ENCODE results near the gene HS1BP3.

Gene HS1BP3

GRCh38 chr2:20626698-20627513, 24.0 kb downstream of the HS1BP3 start:
- DNase-seq: no peak

- no peak for DNase-seq
Measured at GRCh38 chr2:20626392-20626697, 24.6 kb downstream of the HS1BP3 start.

DNA sequence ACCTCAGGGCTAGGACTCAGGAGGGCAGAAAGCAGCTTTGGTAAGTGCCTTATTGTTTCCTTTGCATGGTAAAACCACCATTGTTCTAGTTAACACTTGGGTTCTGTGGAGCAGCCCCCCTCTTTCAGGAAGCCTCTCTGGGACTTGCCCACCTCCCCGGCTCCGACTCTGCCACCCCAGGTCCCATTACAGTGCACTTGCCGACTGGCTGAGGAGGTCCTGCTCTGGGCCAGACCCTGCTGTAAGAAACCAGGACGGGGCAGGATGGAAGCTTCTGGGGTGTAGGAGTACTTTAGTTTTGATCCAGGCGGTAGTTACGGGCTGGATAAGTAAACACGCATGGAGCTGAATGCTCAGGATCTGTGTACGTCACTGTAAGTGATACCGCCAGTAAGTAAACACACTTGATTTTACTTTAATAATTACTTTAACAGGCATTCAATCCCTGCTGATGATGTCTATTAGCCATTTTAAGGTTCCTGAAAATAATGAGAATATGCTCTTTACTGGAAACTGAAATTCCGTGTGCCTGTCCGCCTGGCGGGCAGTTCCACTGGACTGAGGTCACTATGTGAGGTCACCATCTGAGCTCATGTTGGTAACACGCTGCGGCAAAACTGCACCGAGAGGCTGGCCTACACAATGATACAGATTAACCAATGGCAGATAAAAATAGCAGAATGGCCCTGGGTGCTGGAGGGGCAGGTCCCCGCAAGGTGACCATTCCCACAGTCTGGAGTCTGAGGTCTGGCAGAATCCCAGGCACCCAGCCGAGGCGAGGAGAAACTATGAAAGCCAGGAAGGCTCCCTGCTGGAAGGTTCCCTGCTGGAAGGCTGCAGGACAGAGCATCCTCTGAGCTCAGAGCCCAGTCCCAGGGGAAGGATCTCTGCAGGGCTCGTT, 25.2 kb downstream of the HS1BP3 start:
- no peak for DNase-seq

GRCh38 chr2:20624884-20625485, 25.9 kb downstream of the HS1BP3 start:
- DNase-seq: no peak

DNA sequence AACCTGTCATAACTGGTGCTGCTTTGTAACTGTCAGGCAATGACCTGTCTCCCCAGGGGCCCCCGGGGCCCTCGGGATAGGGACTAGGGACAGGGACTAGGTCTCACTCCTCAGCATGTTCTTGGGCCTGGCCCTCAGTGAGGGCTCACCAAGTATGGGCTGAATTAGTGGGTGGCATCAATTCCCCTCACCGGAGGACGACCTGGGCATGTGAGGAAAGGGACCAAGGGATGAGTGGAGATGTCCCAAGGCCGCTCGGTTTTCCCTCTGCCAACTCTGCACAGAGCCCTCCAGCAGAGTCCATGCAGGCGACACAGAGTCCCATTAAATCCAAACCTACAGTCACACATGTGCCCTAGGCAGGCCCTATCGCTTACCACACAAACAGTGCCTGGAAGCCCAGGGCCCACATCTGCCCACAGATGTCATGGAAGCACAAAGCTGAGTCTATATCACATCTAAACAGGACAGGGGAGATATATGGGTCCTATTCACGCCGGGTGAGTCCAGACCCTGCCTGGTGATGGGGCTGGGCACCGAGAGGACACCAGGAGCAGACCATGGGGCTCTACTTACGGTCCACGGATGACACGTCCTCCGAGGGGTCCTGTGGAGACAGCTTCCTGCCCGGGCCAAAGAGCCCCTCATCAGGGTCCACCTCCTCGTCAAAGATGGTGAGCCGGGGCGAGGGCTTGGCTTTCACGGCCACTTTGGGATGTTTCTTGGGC, 26.6 kb downstream of the HS1BP3 start:
- no peak for DNase-seq

GRCh38 chr2:20623741-20624155, 27.1 kb downstream of the HS1BP3 start:
- no peak for DNase-seq

- DNase-seq: no peak
Measured at GRCh38 chr2:20623241-20623640, 27.7 kb downstream of the HS1BP3 start.

GRCh38 chr2:20622731-20623130, 28.2 kb downstream of the HS1BP3 start:
- DNase-seq: peak; percentile 92

DNA sequence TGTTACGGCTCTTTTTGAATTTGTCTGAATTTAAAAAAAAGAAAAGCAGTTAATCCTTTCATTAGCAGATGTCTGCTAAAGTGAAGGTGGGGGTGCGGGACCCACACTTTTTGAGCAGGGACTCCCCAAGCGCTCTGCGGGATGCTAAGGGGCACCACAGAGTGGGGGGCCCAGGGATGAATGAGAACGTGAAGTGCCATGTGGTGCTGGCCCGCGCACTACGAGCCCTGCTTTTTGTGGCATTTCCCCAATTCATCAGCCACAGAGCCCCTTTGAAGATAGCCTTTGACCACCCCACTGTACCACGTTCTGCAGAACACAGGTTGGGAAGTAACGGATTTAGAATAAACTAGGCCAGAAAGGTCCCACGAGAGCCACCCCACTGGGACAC, 28.6 kb downstream of the HS1BP3 start:
- DNase-seq: no peak

DNA sequence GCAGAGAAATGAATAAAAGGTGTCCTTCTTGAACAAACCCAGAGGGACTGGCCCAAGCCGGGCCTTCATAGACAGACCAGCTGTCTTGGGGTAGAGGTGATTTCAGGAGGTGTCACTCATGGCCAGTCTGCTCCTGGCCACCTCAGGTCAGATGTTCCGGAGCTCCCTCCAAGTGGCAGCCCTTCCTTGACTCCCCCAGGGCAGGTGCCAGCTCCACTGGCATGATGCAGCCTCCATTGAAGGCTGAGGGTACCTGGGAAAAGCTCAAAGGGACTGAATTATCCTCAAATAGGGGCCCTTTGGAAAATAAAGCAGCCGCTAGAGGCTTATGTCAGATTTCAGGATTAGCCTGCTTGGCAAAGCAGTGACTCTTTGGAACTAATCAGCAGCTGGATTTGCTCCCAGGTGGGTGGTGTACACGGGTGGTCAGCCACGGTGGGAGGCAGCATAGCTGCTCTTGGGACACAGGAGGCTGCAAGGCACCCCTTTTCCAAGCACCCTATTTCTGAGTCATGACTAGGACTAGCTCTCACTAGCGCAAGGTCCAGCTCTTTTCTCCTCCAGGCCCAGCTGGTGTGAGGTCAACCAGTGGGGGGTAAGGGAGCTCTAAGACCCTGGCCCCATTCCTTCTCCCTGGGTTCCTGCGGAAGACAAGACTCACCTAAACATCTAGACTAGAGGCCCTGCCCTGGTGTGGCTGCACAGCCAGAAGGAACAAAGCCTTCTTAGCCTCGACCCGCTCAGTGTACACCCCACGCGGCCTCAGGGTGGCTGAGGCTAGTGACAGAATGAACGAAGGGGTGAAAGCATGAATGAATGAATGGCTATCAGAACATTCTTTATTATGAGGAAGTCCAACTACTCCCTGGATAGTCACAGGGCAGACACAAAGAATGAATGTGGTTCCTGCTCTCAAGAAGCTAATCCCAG, 29.3 kb downstream of the HS1BP3 start:
- no peak for DNase-seq

DNA sequence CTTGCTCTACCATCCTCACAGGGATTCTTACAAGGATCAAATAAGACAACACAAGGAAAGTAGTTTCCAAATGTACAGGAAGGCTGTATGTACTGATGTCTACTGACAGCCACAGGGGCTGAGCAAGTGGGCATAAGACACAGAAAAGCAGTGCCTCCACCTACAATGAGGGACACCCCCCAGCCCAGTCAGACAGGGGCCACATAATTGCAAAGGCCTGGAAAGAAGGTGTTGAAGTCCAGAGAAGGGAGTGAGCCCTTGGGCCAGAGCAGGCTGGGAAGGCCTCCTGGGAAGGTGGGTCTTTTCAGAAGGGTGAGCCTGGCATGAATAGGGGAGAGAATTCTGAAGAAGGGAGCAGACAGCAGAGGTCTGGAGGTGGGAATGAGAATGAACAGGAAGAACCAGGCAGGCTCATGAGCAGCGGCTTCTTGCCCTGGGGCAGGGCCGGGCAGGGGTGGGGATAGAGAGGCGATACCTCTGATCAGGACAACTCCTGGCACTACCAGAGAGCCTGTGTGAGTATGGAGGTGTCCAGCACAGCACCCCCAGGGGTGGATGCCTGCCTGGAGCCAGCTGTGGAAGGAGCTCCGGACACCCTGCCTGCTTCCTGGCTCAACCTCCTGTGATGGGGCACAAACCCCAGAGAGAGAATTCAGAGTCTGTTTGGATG, 30.1 kb downstream of the HS1BP3 start:
- no peak for DNase-seq

GRCh38 chr2:20620271-20620681, 30.6 kb downstream of the HS1BP3 start:
- no peak for DNase-seq

GRCh38 chr2:20619624-20620024, 31.3 kb downstream of the HS1BP3 start:
- no peak for DNase-seq

- DNase-seq: no peak
Measured at GRCh38 chr2:20618886-20619521, 31.9 kb downstream of the HS1BP3 start.

DNA sequence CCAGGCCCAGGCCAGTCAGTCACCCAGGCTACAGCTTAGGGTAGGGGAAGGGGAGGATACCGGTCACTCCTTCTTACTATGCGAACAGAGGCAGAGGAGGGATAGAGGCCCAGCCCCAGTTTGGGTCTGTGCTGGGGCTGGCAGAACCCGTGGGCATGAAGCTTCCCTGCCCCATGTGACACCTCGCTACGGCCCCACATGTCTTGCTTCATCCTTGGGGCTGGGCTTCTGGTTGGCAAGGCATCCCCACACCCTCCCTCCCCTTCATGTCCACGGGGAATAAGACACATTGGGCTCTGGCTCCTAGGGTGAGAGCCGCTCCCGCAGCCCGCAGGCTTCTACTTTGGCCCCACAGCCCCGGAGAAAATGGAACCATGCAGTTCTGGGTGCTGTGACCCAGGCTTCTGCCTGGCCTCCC, 32.4 kb downstream of the HS1BP3 start:
- no peak for DNase-seq

GRCh38 chr2:20617892-20618467, 32.9 kb downstream of the HS1BP3 start:
- no peak for DNase-seq

GRCh38 chr2:20617081-20617575, 33.8 kb downstream of the HS1BP3 start:
- no peak for DNase-seq

- no peak for DNase-seq
Measured at GRCh38 chr2:20616341-20616871, 34.5 kb downstream of the HS1BP3 start.

DNA sequence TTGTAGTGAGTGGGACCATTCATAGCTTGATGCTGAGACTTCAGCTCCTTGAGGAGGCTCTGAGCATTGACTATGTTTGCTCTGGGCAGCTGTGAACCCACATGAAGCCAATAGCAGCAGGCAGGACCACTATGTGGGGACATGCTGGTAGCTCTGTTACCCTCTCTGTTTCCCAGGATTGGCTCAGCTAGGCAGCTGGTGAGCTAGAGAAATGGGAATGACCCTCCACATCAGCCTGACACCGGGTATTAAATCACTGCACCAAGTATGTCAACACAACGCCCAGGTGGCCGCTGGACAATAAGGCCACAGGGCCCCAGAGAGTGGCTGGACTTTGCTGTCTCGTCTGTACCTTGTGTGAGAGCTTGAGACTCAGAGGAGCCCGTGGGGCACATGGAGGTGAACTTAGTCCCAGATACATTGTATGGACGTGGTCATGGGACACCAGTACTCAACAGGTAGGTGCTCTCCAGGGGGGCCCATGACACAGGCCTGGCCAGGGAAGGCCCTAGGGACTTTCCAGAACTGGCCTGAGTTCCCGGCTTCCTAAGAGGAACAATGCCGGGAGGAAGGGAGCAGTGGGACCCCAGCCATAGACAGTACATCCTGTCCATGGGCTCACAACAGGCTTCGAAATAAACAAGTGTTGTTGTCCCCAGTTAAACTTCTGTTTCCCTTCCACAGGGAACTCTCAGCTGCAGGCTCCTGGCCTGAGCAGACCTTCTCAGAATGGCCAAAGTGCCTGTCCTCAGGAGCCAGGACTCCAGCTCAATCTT, 35.2 kb downstream of the HS1BP3 start:
- DNase-seq: no peak
